Measurements from ENCODE around the gene ACTG2.
"Not testable (repeated sequence)": the region's sequence is repeated elsewhere in the genome, so short reads cannot be mapped to it uniquely, and the experiment has no call there.

Gene ACTG2

GRCh38 chr2:73894475-73894850 lies 1.7 kb downstream of the ACTG2 start:
- Histone ChIP-seq H3K27me3 (ENCODE audit: low read depth, low read length) (no peaks in the 10 kb centered on the region), H3K9me3 (ENCODE audit: control insufficient read depth in 1 of 2, low read length in 2 of 2) (no peaks in the 10 kb centered on the region), H3K27ac (ENCODE audit: low read length) (peak overlapping the region; percentile 97), H3K4me3 (ENCODE audit: low read depth in 1 of 2, low read length in 2 of 2) (peak overlapping the region; percentile 63 to 87), H3K4me1 (ENCODE audit: control insufficient read depth in 1 of 2, insufficient read depth in 2 of 2, low read length in 2 of 2) (peaks cover 4 to 11% of the 10 kb centered on the region in 2 donors), H3K36me3 (ENCODE audit: control insufficient read depth in 1 of 2, insufficient read depth in 2 of 2, low read length in 2 of 2) (peaks cover 3 to 17% of the 10 kb centered on the region in 2 donors)

- Histone ChIP-seq H3K27ac (ENCODE audit: low read length) (peak overlapping the region; percentile 97), H3K4me1 (ENCODE audit: control insufficient read depth in 1 of 2, insufficient read depth in 2 of 2, low read length in 2 of 2) (peaks cover 4 to 11% of the 10 kb centered on the region in 2 donors), H3K4me3 (ENCODE audit: low read depth in 1 of 2, low read length in 2 of 2) (peak overlapping the region; percentile 63 to 87), H3K9me3 (ENCODE audit: control insufficient read depth in 1 of 2, low read length in 2 of 2) (no peaks in the 10 kb centered on the region), H3K27me3 (ENCODE audit: low read depth, low read length) (no peaks in the 10 kb centered on the region), H3K36me3 (ENCODE audit: control insufficient read depth in 1 of 2, insufficient read depth in 2 of 2, low read length in 2 of 2) (peaks cover 3 to 18% of the 10 kb centered on the region in 2 donors)
Observed at GRCh38 chr2:73894877-73895276, 2.1 kb downstream of the ACTG2 start.

GRCh38 chr2:73895473-73895872 lies 2.7 kb downstream of the ACTG2 start:
- H3K4me1 ChIP-seq (ENCODE audit: control insufficient read depth in 1 of 2, insufficient read depth in 2 of 2, low read length in 2 of 2) = peaks cover 4 to 11% of the 10 kb centered on the region in 2 donors
- no peaks in the 10 kb centered on the region for H3K9me3 ChIP-seq (ENCODE audit: control insufficient read depth in 1 of 2, low read length in 2 of 2)
- peak overlapping the region; percentile 63 to 87 for H3K4me3 ChIP-seq (ENCODE audit: low read depth in 1 of 2, low read length in 2 of 2)
- peaks cover 3 to 23% of the 10 kb centered on the region in 2 donors for H3K36me3 ChIP-seq (ENCODE audit: control insufficient read depth in 1 of 2, insufficient read depth in 2 of 2, low read length in 2 of 2)
- peak overlapping the region; percentile 97 for H3K27ac ChIP-seq (ENCODE audit: low read length)
- no peaks in the 10 kb centered on the region for H3K27me3 ChIP-seq (ENCODE audit: low read depth, low read length)

- Histone ChIP-seq H3K36me3 (ENCODE audit: control insufficient read depth in 1 of 2, insufficient read depth in 2 of 2, low read length in 2 of 2) (peaks cover 3 to 23% of the 10 kb centered on the region in 2 donors), H3K27ac (ENCODE audit: low read length) (peak overlapping the region; percentile 97), H3K9me3 (ENCODE audit: control insufficient read depth in 1 of 2, low read length in 2 of 2) (no peaks in the 10 kb centered on the region), H3K27me3 (ENCODE audit: low read depth, low read length) (no peaks in the 10 kb centered on the region), H3K4me3 (ENCODE audit: low read depth in 1 of 2, low read length in 2 of 2) (peak overlapping the region; percentile 63 to 87), H3K4me1 (ENCODE audit: control insufficient read depth in 1 of 2, insufficient read depth in 2 of 2, low read length in 2 of 2) (peaks cover 4 to 16% of the 10 kb centered on the region in 2 donors)
Observed at GRCh38 chr2:73896362-73897239, 3.8 kb downstream of the ACTG2 start.

- Histone ChIP-seq H3K9me3 (ENCODE audit: control insufficient read depth in 1 of 2, low read length in 2 of 2) (no peaks in the 10 kb centered on the region), H3K27ac (ENCODE audit: low read length) (peak overlapping the region; percentile 97), H3K27me3 (ENCODE audit: low read depth, low read length) (no peaks in the 10 kb centered on the region), H3K4me3 (ENCODE audit: low read depth in 1 of 2, low read length in 2 of 2) (peak overlapping the region; percentile 63 to 87), H3K4me1 (ENCODE audit: control insufficient read depth in 1 of 2, insufficient read depth in 2 of 2, low read length in 2 of 2) (peaks cover 4 to 16% of the 10 kb centered on the region in 2 donors), H3K36me3 (ENCODE audit: control insufficient read depth in 1 of 2, insufficient read depth in 2 of 2, low read length in 2 of 2) (peaks cover 3 to 23% of the 10 kb centered on the region in 2 donors)
Observed at GRCh38 chr2:73897240-73897583, 4.4 kb downstream of the ACTG2 start.

GRCh38 chr2:73897934-73898333 lies 5.1 kb downstream of the ACTG2 start:
- peaks cover 3 to 23% of the 10 kb centered on the region in 2 donors for H3K36me3 ChIP-seq (ENCODE audit: control insufficient read depth in 1 of 2, insufficient read depth in 2 of 2, low read length in 2 of 2)
- no peaks in the 10 kb centered on the region for H3K27me3 ChIP-seq (ENCODE audit: low read depth, low read length)
- H3K4me1 ChIP-seq (ENCODE audit: control insufficient read depth in 1 of 2, insufficient read depth in 2 of 2, low read length in 2 of 2) = peaks cover 4 to 16% of the 10 kb centered on the region in 2 donors
- H3K9me3 ChIP-seq (ENCODE audit: control insufficient read depth in 1 of 2, low read length in 2 of 2) = no peaks in the 10 kb centered on the region
- H3K4me3 ChIP-seq (ENCODE audit: low read depth in 1 of 2, low read length in 2 of 2) = peak overlapping the region; percentile 63 to 87
- peak overlapping the region; percentile 97 for H3K27ac ChIP-seq (ENCODE audit: low read length)

- H3K4me3 ChIP-seq (ENCODE audit: low read depth in 1 of 2, low read length in 2 of 2) = peak overlapping the region; percentile 23 to 87
- peaks cover 0 to 23% of the 10 kb centered on the region in 2 donors for H3K36me3 ChIP-seq (ENCODE audit: control insufficient read depth in 1 of 2, insufficient read depth in 2 of 2, low read length in 2 of 2)
- peak overlapping the region; percentile 43 for H3K27ac ChIP-seq (ENCODE audit: low read length)
- no peaks in the 10 kb centered on the region for H3K9me3 ChIP-seq (ENCODE audit: control insufficient read depth in 1 of 2, low read length in 2 of 2)
- no peaks in the 10 kb centered on the region for H3K27me3 ChIP-seq (ENCODE audit: low read depth, low read length)
- H3K4me1 ChIP-seq (ENCODE audit: control insufficient read depth in 1 of 2, insufficient read depth in 2 of 2, low read length in 2 of 2) = peaks cover 4 to 16% of the 10 kb centered on the region in 2 donors
Observed at GRCh38 chr2:73899801-73900336, 7.1 kb downstream of the ACTG2 start.

- peaks cover 0 to 20% of the 10 kb centered on the region in 2 donors for H3K36me3 ChIP-seq (ENCODE audit: control insufficient read depth in 1 of 2, insufficient read depth in 2 of 2, low read length in 2 of 2)
- H3K9me3 ChIP-seq (ENCODE audit: control insufficient read depth in 1 of 2, low read length in 2 of 2) = no peaks in the 10 kb centered on the region
- H3K4me1 ChIP-seq (ENCODE audit: control insufficient read depth in 1 of 2, insufficient read depth in 2 of 2, low read length in 2 of 2) = peaks cover 4 to 16% of the 10 kb centered on the region in 2 donors
- H3K4me3 ChIP-seq (ENCODE audit: low read depth in 1 of 2, low read length in 2 of 2) = peak overlapping the region in 1 of 2 donors; percentile 5
- H3K27ac ChIP-seq (ENCODE audit: low read length) = no peak overlapping the region
- H3K27me3 ChIP-seq (ENCODE audit: low read depth, low read length) = no peaks in the 10 kb centered on the region
Observed at GRCh38 chr2:73901143-73901542, 8.3 kb downstream of the ACTG2 start.

- no peak overlapping the region for H3K4me3 ChIP-seq (ENCODE audit: low read depth in 1 of 2, low read length in 2 of 2)
- no peaks in the 10 kb centered on the region for H3K27me3 ChIP-seq (ENCODE audit: low read depth, low read length)
- H3K36me3 ChIP-seq (ENCODE audit: control insufficient read depth in 1 of 2, insufficient read depth in 2 of 2, low read length in 2 of 2) = peaks cover 0 to 15% of the 10 kb centered on the region in 2 donors
- H3K4me1 ChIP-seq (ENCODE audit: control insufficient read depth in 1 of 2, insufficient read depth in 2 of 2, low read length in 2 of 2) = peaks cover 4 to 12% of the 10 kb centered on the region in 2 donors
- H3K9me3 ChIP-seq (ENCODE audit: control insufficient read depth in 1 of 2, low read length in 2 of 2) = no peaks in the 10 kb centered on the region
- H3K27ac ChIP-seq (ENCODE audit: low read length) = no peak overlapping the region
Observed at GRCh38 chr2:73902284-73902683, 9.5 kb downstream of the ACTG2 start.

- no peaks in the 10 kb centered on the region for H3K27me3 ChIP-seq (ENCODE audit: low read depth, low read length)
- peaks cover 0 to 19% of the 10 kb centered on the region in 2 donors for H3K36me3 ChIP-seq (ENCODE audit: control insufficient read depth in 1 of 2, insufficient read depth in 2 of 2, low read length in 2 of 2)
- H3K4me3 ChIP-seq (ENCODE audit: low read depth in 1 of 2, low read length in 2 of 2) = no peak overlapping the region
- H3K27ac ChIP-seq (ENCODE audit: low read length) = no peak overlapping the region
- no peaks in the 10 kb centered on the region for H3K9me3 ChIP-seq (ENCODE audit: control insufficient read depth in 1 of 2, low read length in 2 of 2)
- H3K4me1 ChIP-seq (ENCODE audit: control insufficient read depth in 1 of 2, insufficient read depth in 2 of 2, low read length in 2 of 2) = peaks cover 0 to 16% of the 10 kb centered on the region in 2 donors
Observed at GRCh38 chr2:73903313-73903712, 10.5 kb downstream of the ACTG2 start.

GRCh38 chr2:73903949-73904613 lies 11.3 kb downstream of the ACTG2 start:
- H3K27ac ChIP-seq (ENCODE audit: low read length) = not testable (repeated sequence)

More at GRCh38 chr2:73903949-73904613, 11.3 kb downstream of the ACTG2 start:
- H3K9me3 ChIP-seq (ENCODE audit: control insufficient read depth in 1 of 2, low read length in 2 of 2); H3K27me3 ChIP-seq (ENCODE audit: low read depth, low read length); H3K4me3 ChIP-seq (ENCODE audit: low read depth in 1 of 2, low read length in 2 of 2): not testable (repeated sequence)
- peaks cover 0 to 20% of the 10 kb centered on the region in 2 donors for H3K4me1 ChIP-seq (ENCODE audit: control insufficient read depth in 1 of 2, insufficient read depth in 2 of 2, low read length in 2 of 2)
- peaks cover 3 to 24% of the 10 kb centered on the region in 2 donors for H3K36me3 ChIP-seq (ENCODE audit: control insufficient read depth in 1 of 2, insufficient read depth in 2 of 2, low read length in 2 of 2)
